HG02610 (cell line): Measurements from ENCODE around the gene UQCRH.

Source experiments
- ATAC-seq: cut with Tn5 transposase; IDR thresholded peaks from one replicate; pipeline ENCODE4 v1.9.1; 2021; ENCODE audit warnings: mild to moderate bottlenecking, moderate library complexity; ENCODE audit not compliant: unreplicated experiment

UQCRH gene

DNA sequence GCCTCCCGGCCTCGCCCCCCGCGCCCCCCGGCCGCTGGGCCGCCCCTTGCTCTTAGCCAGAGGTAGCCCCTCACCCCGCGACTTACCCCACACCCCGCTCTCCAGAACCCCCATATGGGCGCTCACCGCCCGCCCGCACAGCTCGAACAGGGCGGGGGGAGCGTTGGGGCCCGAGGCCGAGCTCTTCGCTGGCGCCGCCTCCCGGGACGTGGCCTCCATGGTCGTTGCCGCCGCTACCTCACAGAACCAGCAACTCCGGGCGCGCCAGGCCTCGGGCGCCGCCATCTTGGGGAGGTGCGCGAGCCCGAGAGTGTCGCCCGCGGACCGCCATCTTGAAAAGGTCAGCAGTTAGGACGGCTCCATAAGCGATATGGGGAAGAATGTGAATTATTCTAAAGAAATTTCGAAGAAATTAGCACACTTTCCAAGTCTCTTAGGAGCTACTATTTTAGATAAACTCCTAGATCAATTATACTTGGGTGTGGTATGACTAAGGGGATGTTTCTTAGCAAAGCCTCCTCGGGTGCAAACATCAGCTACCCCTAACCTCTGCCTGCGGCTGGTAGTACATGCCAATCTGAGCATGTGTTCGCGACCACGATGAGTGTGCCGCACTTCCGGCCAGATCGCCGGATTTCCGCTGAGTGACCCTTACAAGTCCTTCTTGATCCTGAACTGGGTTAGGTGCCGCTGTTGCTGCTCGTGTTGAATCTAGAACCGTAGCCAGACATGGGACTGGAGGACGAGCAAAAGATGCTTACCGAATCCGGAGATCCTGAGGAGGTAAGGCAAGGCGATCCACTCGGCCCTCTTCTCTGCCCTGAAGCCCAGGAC lies at the start of gene UQCRH, which contains the start of gene LRRC41:
UQCRH (plus strand) TSS at position 661 of the 834 bp plus-strand sequence; CDS start at position 730, 69 bp downstream.
LRRC41 (minus strand) TSS at position 579 of the 834 bp plus-strand sequence; CDS start at position 285, 294 bp downstream.
- ATAC-seq = peak; percentile 87

DNA sequence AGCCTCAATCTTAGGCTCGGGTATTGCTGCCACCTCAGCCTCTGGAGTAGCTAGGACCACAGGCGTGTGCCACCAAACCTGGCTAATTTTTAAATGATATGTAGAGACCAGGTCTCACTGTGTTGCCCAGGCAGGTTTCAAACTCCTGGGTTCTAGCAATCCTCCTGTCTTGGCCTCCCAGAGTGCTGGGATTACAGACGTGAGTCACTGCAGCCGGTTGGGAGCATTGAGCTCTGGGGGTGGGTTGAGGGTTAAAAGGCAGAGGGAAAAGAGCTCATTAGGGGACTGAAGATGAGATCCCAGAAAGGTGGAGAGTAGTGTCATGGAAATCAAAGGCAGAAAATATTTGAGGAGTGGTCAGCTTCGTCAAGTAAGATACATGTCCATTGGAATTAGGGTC lies 48.8 kb upstream of the UQCRH start:
- no peak for ATAC-seq

DNA sequence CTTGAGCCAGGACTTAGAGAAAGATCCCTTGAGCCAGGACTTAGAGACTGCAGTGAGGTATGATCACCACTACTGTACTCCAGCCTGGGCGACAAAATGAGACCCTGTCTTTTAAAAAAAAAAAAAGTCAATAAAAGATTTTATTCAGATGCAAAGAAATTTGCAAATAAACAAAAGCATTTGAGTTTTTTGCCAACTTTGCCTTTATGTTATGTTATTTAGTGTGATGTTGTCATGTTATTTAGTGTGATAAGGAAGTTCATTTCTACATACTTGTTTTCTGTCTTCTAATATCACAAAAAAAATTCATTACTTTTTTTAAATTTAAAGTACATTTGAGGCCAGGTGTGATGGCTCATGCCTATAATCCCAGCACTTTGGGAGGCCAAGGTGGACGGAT lies 47.0 kb upstream of the UQCRH start:
- no peak for ATAC-seq

- no peak for ATAC-seq
Observed at GRCh38 chr1:46262508-46262907, 41.0 kb upstream of the UQCRH start.

DNA sequence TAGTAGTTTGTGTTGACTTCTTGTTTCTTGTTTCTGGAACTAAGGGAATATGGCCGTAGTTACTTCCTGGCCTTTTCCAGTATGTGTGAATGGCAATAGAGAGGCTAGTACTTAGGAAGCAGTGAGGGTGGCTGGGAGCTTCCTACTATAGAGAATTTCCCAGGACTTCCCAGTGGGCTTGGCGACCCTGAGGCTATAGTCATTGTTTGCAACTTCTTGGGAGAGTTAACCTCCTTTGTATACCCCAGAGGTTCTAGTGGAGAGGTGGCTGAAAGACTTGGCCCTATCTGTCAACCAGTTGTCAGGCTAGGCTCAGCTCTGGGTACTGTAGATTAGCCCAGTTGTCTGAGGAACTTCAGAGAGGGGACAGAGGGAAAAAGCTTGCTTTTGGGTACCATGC lies 40.4 kb upstream of the UQCRH start:
- no peak for ATAC-seq

DNA sequence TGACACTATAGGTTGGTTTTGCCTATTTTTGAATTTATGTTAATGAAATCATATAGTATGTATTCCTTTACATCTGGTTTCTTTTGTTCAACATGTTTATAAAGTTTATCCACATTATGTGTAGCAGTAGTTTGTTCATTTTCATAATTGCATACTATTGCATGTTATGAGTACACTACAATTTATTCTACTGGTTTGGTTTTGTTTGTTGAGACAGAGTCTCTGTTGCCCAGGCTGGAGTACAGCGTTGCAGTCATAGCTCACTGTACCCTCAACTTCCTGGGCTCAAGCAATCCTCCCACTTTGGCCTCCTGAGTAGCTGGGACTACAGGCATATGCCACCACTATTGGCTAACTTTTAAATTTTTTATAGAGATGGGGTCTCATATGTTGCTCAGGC lies 34.9 kb upstream of the UQCRH start:
- ATAC-seq = no peak

DNA sequence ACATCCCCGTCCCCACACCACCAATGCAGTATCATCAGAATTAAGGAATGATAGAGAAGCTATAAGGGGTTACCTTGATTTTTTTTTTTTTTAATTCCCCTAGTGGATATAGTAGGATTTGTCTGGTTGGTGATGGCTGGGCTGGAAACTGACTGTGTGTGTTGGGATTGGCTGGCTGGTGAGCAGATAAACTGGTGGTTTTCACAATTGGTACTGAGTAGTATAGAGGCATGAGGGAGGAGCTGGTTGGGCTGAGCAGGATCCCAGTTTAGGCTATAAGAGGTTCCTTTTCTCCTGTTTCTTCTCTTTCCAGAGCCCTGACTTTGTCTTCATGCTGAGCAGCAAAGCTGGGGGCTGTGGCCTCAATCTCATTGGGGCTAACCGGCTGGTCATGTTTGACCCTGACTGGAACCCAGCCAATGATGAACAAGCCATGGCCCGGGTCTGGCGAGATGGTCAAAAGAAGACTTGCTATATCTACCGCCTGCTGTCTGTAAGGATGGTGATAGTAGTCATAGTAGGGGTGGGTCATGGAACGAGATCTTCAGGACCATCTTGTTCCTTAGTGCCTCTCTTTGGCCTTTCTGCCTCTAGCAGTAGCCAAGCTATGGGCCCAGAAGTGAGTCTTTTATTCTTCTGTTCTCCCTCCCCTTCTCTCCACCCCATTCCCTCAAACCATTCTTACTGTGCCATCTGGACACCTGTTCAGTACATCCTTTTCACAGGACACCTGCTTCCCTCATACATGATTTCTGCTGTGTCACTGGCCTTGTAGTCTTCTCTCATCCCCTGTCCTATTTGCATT lies 29.1 kb upstream of the UQCRH start:
- no peak for ATAC-seq

DNA sequence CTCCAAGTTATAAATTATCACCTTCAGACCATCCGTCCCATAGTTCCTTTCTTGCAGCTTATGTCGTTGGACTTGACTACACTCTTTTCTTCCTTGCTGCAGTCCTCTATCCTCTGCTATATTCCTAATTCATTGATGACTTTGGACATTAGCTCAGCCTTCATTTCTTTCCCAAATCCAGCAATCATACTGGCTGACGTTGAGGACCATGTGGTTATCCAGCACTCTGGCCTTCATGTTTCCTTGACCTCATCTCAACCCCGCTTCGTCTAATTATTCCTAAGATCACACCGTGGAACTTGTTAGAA lies 28.5 kb upstream of the UQCRH start:
- ATAC-seq = no peak

DNA sequence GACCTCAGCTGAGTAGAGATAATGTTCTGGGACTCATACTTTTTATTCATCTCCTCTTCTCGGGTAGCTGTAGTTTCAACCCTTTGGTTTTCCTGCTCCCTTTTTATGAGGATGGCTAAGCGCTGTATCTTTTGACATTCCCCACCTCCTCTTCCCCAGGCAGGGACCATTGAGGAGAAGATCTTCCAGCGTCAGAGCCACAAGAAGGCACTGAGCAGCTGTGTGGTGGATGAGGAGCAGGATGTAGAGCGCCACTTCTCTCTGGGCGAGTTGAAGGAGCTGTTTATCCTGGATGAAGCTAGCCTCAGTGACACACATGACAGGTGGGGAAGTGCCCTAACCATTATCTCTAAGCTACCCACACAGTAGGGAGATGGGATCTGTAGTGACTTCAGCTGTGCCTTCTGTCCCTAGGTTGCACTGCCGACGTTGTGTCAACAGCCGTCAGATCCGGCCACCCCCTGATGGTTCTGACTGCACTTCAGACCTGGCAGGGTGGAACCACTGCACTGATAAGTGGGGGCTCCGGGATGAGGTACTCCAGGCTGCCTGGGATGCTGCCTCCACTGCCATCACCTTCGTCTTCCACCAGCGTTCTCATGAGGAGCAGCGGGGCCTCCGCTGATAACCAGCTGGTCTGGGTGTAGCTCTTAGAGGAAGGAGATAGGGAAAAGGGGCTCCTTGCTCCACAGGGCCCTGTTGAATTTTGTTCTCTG lies 25.7 kb upstream of the UQCRH start:
- ATAC-seq = no peak

DNA sequence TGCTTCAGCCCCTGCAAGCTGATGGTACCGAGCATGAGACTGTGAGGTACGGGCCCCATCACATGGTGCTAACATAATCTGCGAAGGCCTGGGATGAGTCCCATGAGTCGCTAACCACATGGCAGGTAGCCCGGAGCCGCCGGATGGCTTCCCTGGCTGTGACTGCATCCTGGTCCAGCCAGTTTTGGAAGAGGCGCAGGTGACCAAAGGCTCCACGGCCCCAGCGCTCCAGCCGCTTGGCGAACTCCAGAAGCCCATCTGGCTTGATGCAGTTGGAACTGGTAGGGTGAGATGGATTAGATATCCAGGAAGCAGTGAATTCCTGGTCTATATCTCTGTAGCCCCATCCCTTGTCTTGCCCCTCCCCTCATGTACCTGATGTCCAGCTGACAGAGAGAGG lies 24.7 kb upstream of the UQCRH start:
- no peak for ATAC-seq

GRCh38 chr1:46280092-46280491 lies 23.4 kb upstream of the UQCRH start:
- no peak for ATAC-seq

GRCh38 chr1:46281021-46281420 lies 22.5 kb upstream of the UQCRH start:
- no peak for ATAC-seq

- ATAC-seq = no peak
Observed at GRCh38 chr1:46284058-46284457, 19.4 kb upstream of the UQCRH start.

GRCh38 chr1:46284597-46285564 lies 18.6 kb upstream of the UQCRH start:
- no peak for ATAC-seq

GRCh38 chr1:46285730-46286477 lies 17.6 kb upstream of the UQCRH start:
- no peak for ATAC-seq

DNA sequence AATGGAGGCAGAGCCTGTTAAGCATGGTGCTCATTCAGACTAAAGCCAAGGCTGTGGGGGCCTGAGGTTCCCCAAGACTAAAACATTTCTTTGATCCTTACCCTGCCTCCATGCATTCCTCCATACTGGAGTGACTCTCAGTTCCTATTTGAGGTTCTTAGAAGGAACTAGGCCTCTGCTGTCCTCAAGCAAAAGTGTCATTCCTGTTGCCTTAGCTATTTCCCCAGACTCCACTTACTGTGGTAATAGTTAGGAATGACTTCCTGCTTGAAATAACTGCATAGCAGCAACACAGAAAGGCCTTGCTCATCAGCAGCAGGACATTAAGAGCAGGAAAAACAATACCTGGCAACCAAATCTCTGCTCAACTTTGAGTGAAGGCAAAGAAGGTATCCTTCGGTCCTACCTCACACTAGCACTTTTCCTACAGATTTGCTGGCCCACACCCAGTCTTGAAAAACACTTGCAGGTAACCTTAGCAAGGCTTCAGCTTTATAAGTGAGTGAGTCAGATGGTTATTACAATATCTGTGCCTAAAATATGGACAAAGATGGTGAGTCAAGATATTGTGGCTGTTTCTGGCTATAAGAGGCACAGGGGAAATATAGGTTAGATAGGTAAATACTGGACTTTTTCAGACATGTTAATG lies 14.9 kb upstream of the UQCRH start:
- no peak for ATAC-seq

GRCh38 chr1:46289134-46289494 lies 14.4 kb upstream of the UQCRH start:
- ATAC-seq = no peak

DNA sequence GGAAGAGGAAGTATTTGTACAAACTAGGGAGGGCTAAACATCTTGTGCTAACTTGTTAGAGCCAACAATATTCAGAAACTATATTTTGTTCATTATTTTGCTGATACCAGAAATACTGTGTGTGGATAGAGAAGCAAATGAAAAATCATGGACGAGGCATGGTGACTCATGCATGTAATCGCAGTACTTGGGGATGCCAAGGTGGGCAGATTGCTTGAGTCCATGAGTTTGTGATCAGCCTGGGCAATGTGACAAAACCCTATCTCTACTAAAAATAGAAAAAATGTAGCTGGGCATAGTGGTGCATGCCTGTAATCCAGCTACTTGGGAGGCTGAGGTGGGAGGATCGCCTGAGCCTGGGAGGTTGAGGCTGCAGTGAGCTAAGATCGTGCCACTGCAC lies 13.5 kb upstream of the UQCRH start:
- ATAC-seq = no peak

GRCh38 chr1:46295306-46295705 lies 8.2 kb upstream of the UQCRH start:
- no peak for ATAC-seq
